ENCODE data around the gene APEH.
"Not testable (repeated sequence)": the region's sequence is repeated elsewhere in the genome, so short reads cannot be mapped to it uniquely, and the experiment has no call there.

APEH gene

GRCh38 chr3:49686769-49687423 is 12.7 kb downstream of the APEH start:
- H3K27ac ChIP-seq; H3K27me3 ChIP-seq (replicated peaks); in situ Hi-C loops (cut with HindIII; ENCODE audit: low pct_ligation_motif_present, low sequenced_read_pairs): not testable (repeated sequence)
- DNase-seq: peak; percentile 44
- Histone ChIP-seq H3K4me3 (ENCODE audit: low read depth, low read length) (peak overlapping the region; percentile 41), H3K36me3 (replicated peaks) (peaks cover 18% of the 10 kb centered on the region)

- peaks cover 16% of the 10 kb centered on the region for H3K36me3 ChIP-seq (replicated peaks)
- DNase-seq; H3K27me3 ChIP-seq (replicated peaks); H3K27ac ChIP-seq; H3K4me3 ChIP-seq (ENCODE audit: low read depth, low read length); in situ Hi-C loops (cut with HindIII; ENCODE audit: low pct_ligation_motif_present, low sequenced_read_pairs): not testable (repeated sequence)
Measured at GRCh38 chr3:49687424-49687795, 13.3 kb downstream of the APEH start.

GRCh38 chr3:49688338-49689045 is 14.3 kb downstream of the APEH start:
- H3K27me3 ChIP-seq (replicated peaks); DNase-seq; H3K27ac ChIP-seq; H3K36me3 ChIP-seq (replicated peaks); in situ Hi-C loops (cut with HindIII; ENCODE audit: low pct_ligation_motif_present, low sequenced_read_pairs); H3K4me3 ChIP-seq (ENCODE audit: low read depth, low read length): not testable (repeated sequence)

- in situ Hi-C loops (cut with HindIII; ENCODE audit: low pct_ligation_motif_present, low sequenced_read_pairs): no loop called here
- H3K4me3 ChIP-seq (ENCODE audit: low read depth, low read length): peak within 1 kb of the TSS; percentile 94
- H3K27ac ChIP-seq: peak within 1 kb of the TSS; percentile 46
- peak; percentile 79 for DNase-seq
- H3K27me3 ChIP-seq (replicated peaks): no peaks in the 10 kb centered on the region
- H3K36me3 ChIP-seq (replicated peaks): peaks cover 4% of the 10 kb centered on the region
- TF ChIP-seq CTCF (IDR thresholded peaks at IDR 0.05; ENCODE audit: low read depth, low read length, missing control alignments): peak; percentile 51
Measured at GRCh38 chr3:49689046-49689907, 15.1 kb downstream of the APEH start, which contains the start of the genes MST1 and RNF123. MST1 (minus strand) TSS chr3:49689474; CDS start chr3:49688691, 783 bp downstream. RNF123 (plus strand) TSS chr3:49689557; CDS start chr3:49691166, 1,609 bp downstream.

GRCh38 chr3:49689908-49690624 is 15.9 kb downstream of the APEH start:
- H3K27ac ChIP-seq: not testable (repeated sequence)

GRCh38 chr3:49690856-49691255 is 16.7 kb downstream of the APEH start:
- H3K36me3 ChIP-seq (replicated peaks); H3K4me3 ChIP-seq (ENCODE audit: low read depth, low read length); in situ Hi-C loops (cut with HindIII; ENCODE audit: low pct_ligation_motif_present, low sequenced_read_pairs); DNase-seq; H3K27ac ChIP-seq; H3K27me3 ChIP-seq (replicated peaks): not testable (repeated sequence)

More at GRCh38 chr3:49689908-49690624, 15.9 kb downstream of the APEH start:
- H3K27me3 ChIP-seq (replicated peaks); H3K36me3 ChIP-seq (replicated peaks); in situ Hi-C loops (cut with HindIII; ENCODE audit: low pct_ligation_motif_present, low sequenced_read_pairs); DNase-seq: not testable (repeated sequence)
- peak overlapping the region; percentile 94 for H3K4me3 ChIP-seq (ENCODE audit: low read depth, low read length)

- H3K4me3 ChIP-seq (ENCODE audit: low read depth, low read length); DNase-seq; H3K27ac ChIP-seq; H3K36me3 ChIP-seq (replicated peaks); H3K27me3 ChIP-seq (replicated peaks); in situ Hi-C loops (cut with HindIII; ENCODE audit: low pct_ligation_motif_present, low sequenced_read_pairs): not testable (repeated sequence)
Measured at GRCh38 chr3:49691481-49691880, 17.3 kb downstream of the APEH start.

- H3K36me3 ChIP-seq (replicated peaks); H3K27me3 ChIP-seq (replicated peaks); in situ Hi-C loops (cut with HindIII; ENCODE audit: low pct_ligation_motif_present, low sequenced_read_pairs); H3K4me3 ChIP-seq (ENCODE audit: low read depth, low read length); DNase-seq; H3K27ac ChIP-seq: not testable (repeated sequence)
Measured at GRCh38 chr3:49694409-49695070, 20.4 kb downstream of the APEH start.

- H3K27me3 ChIP-seq (replicated peaks); H3K36me3 ChIP-seq (replicated peaks); H3K27ac ChIP-seq; H3K4me3 ChIP-seq (ENCODE audit: low read depth, low read length); in situ Hi-C loops (cut with HindIII; ENCODE audit: low pct_ligation_motif_present, low sequenced_read_pairs); DNase-seq: not testable (repeated sequence)
Measured at GRCh38 chr3:49695350-49696015, 21.3 kb downstream of the APEH start.
